8988T (cell line): ENCODE measurements around the gene SRSF4.
"Not testable (repeated sequence)": the region's sequence is repeated elsewhere in the genome, so short reads cannot be mapped to it uniquely, and the experiment has no call there.

ENCODE experiments used
- DNase-seq: peaks from one replicate; pipeline ENCODE4 v3.0.0; 2011

SRSF4 gene

DNA sequence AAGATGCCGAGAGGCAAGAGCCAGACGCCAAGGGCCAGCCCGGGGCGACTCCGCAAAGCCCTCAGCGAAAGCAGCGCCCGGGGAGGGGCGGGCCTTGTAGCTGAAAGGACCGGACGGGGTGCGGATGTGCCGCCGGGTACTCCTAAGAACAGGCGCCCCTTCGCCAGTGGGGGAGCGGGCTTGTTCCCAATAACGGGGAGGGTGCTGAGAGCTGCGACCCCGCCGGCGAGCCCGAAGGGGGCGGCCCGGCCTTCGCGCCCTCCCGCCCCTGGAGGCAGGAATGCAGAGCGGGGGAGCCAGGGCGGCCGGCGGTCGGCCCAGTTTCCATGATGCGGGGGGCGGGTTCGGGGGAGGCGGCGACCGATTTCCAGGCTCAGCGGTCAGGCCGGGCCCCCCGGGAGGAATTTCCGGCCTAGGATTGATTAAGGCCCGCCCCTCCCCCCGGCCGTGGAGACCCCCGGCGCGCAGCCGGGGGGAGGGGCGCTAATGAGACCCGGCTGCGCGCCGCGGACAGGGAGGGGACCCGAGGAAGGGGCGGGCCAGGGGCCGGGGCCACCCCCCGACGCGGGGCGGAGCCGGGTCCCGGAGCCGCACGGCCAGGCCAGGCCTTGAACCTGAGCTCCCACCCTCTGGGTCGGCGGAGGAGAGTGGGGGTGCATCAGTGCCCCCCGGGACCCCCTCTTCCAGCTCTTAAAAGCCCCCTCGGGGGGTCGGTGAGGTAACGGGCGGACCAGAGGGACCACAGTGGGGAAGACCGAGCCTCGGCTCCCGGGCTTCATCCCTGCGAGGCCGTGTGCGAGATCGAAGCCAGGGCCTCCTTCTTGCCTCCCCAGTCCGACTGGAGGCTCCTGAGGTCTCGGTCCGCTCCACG, 57.1 kb downstream of the SRSF4 start:
- DNase-seq = peak; percentile 96

DNA sequence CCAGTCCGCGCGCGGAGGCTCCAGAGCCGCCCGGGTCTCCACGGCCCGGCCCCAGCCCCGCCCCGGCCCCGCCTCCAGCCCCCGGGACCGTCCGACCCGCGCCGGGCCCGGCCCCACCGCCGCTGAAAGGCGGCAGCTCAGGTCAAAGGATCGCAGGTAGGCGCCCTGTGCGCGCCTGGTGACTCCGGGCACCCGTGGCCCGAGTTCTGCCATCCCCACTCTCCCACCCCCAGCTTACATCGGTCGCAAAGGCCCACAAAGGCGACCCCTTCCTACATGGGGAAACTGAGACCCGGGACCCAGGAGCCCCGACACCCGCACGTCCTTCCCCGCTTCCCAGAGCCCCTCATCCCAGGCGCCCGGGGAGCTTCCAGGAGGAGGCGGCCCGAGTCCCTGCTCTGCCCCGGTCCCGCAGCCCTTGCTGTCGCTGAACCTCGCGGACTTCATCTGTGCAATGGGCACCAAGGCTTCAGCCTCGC, 57.8 kb downstream of the SRSF4 start, which contains the start of gene TMEM200B:
Gene TMEM200B, minus strand, starts transcription at position 17 of the 479 bp plus-strand sequence. CDS start 2,075 bp downstream, outside the sequence.
- DNase-seq = peak; percentile 68

DNA sequence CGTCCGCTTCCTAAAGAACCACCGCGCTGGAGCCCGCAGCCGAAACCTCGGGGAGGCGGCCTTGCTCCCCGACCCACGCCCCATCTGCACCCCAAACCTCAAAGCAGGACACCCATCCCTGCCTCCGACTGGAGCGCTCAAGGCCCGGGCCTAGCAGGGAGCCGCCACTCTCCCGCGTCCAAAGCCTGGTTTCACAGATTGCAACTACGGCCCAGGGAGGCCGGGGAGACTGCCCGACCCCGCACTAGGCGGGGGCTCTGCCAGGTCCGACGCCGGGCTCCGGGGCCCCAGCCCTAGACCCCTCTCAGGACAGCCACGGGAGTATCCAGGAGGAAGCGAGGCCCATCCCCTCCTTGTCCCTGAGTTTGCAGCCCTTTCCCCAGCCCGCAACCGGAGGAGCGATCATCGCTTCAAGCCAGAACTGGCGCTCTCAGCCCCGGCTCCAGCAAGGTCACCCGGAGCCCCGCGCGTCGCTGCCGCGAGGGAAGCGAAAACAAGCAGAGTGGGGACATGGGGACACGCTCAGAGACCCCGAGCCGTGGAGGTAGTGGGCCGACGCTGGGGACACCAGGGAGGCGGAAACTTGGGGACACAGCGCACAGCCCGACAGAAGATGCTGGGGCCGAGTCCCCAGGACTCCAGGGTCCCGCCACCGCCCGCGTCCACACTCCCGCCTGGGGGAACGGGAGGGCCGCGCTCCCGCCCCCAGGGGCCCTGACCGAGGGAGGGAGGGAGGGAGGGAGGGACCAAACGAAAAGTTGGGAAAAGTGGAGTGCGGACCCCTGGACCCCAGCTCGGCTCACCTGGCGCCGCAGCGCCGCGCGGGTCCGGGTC, 58.4 kb downstream of the SRSF4 start:
- DNase-seq = peak; percentile 29

DNA sequence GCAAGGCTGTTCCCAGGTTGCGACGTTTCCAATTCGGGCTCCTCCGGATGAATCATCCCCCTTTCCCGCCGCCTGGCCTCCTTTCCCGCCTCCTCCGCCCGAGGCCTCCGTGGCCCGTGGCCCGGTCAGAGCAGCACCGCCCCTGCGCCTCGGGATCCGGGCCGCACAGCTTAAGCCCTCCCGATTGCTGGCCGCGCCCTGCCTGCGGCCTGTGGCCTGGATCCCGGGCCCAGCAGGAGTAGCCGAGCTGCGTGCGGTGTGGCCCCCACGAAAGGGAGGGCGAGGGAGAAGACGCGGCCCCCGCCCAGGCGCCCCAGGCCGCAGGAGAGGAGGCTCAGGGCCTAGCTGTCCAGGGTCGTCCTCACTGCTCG, 59.0 kb downstream of the SRSF4 start:
- no peak for DNase-seq

DNA sequence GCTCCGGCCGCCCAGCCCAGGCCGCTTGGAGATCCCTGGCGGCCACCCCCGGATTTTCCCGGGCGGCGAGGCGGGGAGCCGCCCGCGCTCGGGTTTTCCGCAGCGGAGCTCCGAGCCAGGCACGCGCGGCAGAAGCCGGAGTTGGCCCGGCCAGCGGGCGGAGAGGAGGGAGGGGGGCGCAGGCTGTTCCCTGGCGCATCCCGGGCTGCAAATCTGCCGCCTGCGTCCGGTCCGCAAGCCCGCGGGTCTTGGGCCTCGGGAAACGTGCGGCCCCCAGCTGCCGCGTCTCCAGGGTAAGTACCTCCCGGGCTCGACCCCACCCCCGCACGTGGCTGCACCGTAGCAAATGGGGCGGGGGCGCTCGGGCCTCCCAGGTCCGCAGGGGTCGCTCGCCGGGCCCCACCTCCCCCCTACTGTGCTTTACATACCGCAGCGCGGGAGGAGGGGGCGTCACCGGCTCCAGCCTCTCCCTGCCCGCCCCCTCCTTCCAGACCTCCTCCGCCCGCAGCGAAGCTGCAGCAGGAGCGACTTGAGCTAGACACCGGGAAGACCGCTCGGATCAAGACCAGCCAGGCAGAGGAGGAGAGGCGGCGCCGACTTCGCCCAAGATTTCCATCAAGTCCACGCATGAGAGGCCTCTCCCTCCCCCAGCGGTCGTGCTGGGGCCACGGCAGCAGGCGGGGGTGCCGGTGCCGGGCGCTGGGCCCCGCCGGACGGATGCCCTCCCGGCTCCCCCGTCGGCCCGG, 59.6 kb downstream of the SRSF4 start:
- DNase-seq = peak; percentile 28

DNA sequence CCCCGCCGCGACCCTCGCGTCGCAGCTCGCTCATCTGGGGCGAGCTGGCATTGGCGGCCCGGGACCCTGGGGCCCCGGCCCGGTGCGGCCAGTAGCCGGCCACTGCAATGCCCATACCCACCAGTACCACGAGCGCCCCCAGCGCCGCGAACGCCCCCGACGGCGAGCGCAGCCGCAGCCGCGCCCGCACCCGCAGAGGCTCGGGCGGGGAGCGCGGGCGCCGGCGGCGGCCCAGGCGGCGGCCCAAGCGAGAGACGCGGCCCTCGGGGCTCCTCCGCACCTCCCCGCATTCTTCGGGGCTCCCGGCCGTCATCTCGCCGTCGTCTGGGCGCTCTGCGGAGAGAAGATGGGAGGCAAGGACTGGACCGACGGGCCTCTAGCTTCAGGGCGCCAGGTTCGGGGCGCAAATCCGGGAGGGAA, 60.2 kb downstream of the SRSF4 start:
- no peak for DNase-seq

DNA sequence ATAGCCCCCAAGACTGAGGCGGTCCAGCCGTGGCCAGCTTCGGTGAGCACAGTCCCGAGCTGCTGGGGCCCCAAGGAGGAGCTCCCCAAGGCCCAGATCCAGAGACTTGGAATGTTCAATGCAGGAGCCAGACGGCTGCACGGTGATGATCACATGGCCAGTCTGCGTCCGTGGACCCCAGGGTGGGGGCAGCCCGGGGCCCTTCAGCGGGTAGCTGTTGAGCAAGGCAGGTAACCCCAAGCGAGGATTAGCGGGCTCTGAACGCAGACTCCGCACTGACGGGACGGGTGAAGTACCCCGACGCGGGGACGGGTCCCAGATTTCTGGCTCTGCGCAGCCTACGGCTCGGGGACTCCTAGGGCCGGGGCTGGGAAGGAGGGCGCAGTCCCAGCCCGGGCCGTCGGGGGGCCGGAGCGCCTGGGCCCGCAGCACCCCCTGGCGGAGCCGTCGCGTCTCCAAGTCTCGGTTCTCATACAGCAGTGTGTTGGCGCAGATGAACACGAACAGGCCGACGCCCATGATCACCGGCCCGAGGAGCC, 60.7 kb downstream of the SRSF4 start:
- DNase-seq = peak; percentile 87

DNA sequence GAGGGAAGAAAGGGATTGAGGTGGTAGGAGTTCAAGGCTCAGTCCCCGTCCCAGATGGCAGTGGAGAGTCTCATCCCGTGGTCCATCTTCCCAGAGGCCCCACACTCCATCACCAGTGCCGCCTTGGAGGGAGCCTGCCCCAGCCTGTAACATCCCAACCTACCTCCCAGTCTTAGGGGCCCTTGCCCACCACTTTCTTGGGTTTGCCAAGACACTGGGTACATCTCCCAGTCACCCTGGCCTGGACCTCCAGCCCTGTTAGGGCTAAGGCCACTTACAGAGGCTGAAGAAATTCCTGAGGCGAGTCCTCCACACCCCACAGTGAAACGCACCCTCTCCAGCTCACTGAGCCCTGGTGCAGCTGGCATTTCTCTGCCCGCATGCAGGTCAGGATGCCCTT, 61.3 kb downstream of the SRSF4 start:
- no peak for DNase-seq

DNA sequence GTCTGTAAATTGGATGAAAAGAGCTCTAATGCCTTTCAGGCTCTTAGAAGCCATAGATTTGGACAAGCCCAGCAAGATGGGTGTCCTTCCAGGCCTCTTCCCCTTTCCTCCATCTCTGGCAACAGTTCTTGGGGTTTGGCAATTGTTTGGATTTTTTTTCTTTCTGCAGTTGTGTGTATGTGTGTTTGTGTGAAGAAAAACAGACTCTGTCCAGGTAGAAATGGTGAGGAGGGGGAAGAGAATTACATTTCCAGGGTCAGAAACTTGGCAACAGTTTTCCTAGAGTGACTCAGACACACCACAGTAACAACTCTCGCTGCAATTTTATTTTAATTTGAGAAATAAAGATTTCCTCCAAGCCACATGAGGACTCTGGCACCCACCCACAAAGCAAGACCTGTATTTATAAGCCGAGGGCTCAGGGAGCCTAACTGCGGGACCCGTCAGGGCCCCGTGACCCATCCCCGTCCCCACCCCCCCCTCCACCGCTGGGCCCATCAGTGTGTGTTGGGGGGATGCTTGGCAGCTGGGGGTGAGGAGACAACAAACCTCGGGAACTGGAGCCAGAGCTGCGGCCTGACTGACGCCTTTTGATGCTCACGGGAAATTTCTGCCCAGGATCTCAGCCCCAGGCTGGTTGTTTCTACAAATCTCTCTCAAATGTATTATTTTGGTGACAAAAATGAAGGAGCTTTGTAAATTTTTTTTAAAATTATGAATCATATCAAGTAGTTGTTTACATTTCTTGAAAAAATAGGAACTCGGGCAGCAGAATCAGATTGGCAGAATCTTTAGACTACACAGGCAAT, 62.4 kb downstream of the SRSF4 start:
- DNase-seq = no peak

DNA sequence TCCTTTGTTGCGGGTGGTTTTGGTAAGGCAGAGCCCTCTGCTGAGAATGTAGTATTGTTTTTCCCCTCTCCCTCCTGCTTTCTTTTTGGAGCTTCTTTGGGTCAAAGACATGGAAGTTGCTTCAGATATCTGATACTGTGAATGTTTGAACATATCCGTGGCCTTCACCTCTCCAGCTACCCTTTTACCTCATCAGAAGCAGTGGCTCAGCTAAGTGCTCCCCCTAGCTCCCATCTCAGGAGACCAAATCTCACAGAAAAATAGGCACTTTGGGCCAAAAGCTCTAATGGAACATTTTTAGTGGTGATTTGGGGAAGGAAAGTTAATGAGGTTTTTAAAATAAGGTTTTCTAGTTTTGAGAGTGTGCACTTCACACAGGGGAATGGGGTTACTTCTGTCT, 64.3 kb downstream of the SRSF4 start:
- peak; percentile 39 for DNase-seq

DNA sequence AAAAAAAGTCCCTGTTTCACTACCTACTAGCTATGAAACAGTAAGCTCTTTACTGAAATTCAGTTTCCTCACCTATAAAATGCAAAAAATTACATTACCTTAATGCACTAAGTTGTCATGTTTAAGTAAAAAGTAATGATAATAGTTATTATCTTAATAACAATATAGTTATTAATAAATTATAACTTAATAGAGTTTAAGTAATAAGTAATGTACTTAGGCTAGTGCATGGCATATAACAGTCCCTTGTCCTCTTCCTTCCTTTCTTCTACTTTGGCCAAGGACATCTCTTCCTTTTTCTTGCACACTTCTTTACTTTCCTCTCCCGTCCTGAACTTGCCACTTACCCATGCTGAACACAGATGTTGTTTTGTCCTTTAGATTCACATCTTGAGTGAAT, 67.0 kb downstream of the SRSF4 start:
- no peak for DNase-seq

DNA sequence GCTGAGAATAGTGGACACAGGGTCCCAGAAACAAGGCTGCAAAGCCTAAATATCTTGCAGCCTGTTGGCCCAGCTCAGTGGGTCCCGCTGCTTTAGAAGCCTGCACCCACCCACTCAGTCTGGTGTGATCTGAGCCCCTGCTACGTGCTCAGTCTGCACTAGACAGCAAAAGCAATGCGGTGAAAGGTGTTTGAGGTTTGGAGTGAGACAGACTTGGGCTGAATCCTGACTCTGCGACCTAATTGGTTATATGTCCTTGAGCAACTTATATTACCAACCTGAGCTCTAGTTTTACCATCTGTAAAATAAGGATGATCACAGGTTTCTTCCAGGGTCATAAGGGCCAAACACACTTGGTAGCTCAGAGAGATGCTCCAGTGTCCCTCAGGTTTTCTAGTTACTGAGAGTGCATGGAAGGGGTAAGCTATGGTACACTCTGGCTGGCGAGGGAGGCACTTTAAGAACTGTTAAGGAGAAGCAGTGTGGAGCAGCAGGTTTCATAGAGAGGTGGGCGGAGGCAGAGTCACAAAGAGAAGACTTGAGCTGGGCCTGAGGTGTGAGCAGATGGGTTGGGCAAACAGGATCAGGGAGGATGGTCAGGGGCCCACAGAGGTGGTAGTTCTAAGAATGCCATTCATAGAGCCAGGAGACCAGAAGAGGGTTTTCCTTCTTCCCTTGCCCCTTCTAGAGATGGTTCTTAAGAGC, 68.1 kb downstream of the SRSF4 start:
- DNase-seq = no peak

DNA sequence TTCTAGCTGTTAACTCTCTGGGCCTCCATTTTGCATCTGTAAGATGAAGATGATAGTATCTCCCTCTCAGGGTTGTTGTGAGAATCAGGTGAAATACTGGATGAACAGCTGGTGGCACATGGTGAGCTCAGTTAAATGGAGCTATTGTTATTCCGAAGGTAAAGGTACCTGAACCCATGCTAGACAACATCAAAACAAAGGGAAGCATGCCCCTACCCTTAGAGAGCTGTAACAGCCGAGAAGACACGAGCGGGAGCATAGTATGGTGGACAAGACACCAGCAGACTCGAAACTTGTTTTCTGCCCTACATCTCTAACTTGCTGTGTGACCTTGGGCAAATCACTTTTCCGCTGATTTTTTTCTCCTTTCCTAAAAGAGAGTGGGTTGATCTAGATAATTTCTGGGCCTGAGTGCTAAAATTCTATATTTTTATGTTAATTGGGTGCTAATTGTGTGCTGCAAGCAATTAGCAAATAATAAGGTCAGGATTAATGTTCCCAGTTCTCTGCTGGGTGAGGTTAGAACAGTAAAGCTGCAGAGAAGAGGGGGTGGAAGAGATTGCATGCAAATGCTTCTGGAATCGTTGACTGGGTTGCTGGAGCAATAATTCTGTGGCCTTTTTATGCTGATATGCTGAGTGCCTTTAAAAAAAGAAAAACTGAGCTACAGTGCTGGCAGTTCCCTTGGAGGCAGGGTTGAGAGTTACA, 68.8 kb downstream of the SRSF4 start:
- DNase-seq = no peak

DNA sequence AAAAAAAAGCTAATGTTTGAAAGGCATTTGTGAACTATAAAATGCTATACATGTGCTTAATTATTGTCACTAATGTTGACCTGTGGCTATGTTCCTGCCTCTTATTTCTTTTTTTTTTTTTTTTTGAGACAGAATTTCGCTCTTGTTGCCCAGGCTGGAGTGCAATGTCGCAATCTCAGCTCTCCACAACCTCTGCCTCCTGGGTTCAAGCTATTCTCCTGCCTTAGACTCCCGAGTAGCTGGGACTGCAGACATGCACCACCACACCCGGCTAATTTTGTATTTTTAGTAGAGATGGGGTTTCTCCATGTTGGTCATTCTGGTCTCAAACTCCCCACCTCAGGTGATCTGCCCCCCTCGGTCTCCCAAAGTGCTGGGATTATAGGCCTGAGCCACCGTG, 73.7 kb downstream of the SRSF4 start:
- not testable (repeated sequence) for DNase-seq

DNA sequence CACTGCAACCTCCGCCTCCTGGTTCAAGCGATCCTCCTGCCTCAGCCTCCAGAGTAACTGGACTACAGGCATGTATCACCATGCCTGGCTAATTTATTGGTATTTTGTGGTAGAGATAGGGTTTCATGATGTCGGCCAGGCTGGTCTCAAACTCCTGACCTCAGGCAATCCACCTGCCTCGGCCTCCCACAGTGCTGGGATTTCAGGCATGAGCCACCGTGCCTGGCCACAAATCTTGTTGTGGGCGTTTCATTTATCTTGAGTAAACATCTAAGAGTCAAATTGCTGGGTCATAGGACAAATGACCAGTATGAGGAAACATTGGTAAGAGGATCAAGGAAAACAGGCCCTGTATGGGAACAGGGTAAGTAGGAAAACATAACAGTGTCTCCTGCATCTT, 75.9 kb downstream of the SRSF4 start:
- no peak for DNase-seq

DNA sequence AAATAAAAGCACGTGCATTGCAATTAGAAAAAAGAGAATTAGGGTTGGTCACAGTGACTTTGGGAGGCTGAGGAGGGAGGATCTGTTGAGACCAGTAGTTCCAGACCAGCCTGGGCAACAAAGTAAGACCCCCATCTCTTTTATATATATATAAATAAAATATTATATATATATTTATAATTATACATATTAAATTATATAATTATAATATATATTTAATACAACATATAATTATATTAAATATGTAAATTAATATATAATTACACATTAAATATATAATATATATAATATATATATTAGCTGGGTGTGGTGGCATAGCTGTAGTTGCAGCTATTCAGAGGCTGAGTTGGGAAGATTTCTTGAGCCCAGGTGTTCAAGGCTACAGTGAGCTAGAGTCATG, 81.2 kb downstream of the SRSF4 start:
- no peak for DNase-seq

DNA sequence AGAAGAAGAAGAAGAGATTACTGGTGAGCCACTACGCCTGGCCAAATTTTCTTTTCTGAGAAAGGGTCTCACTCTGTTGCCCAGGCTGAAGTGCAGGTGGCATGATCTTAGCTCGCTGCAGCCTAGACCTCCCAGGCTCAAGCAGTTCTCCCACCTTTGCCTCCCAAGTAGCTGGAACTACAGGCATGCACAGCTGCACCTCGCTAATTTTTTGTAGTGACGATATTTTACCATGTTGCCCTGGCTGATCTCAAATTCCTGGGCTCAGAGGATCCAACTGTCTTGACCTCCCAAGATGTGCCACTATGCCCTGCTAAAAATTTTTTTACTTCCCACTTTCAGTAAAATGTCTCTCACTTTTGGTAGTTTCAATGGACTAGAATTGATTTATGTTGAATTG, 82.4 kb downstream of the SRSF4 start:
- no peak for DNase-seq
